HL-60 (cell line): ENCODE measurements around the gene SLC17A5.

ENCODE experiments used
- CTCF ChIP-seq: IDR thresholded peaks from one replicate; pipeline ENCODE4 v1.5.1; 2011; ENCODE audit warnings: low read length, control low read depth, inconsistent platforms; ENCODE audit not compliant: insufficient read depth
- GABPA ChIP-seq: IDR thresholded peaks from 2 replicates; pipeline ENCODE4 v1.6.1; 2012; ENCODE audit warnings: low read depth
- POLR2AphosphoS5 ChIP-seq: IDR thresholded peaks from 2 replicates; pipeline ENCODE4 v1.6.1; 2012; ENCODE audit warnings: low read depth
- REST ChIP-seq: IDR thresholded peaks from 2 replicates; pipeline ENCODE4 v1.6.1; 2012; ENCODE audit warnings: low read depth; ENCODE audit not compliant: insufficient replicate concordance

GRCh38 chr6:73547036-73547435, 106.8 kb downstream of the SLC17A5 start:
- TF ChIP-seq GABPA (no peak), CTCF (no peak), POLR2AphosphoS5 (no peak), REST (no peak)
